CMK (cell line): ENCODE data around the gene LAMC3.

Source experiments
- DNase-seq: peaks from one replicate; pipeline ENCODE4 v3.0.0-alpha.2; 2010; ENCODE audit warnings: low read depth

Gene LAMC3

GRCh38 chr9:131121346-131121745 lies 112.4 kb downstream of the LAMC3 start:
- no peak for DNase-seq

- no peak for DNase-seq
Observed at GRCh38 chr9:131122158-131122557, 113.2 kb downstream of the LAMC3 start.

- no peak for DNase-seq
Observed at GRCh38 chr9:131125038-131125287, 116.0 kb downstream of the LAMC3 start.

- peak; percentile 71 for DNase-seq
Observed at GRCh38 chr9:131125288-131126058, 116.5 kb downstream of the LAMC3 start, which contains the start of gene NUP214. Gene NUP214 (plus strand): TSS chr9:131125586. CDS start chr9:131125705, 119 bp downstream.

- DNase-seq = no peak
Observed at GRCh38 chr9:131126059-131126426, 117.1 kb downstream of the LAMC3 start.

- DNase-seq = no peak
Observed at GRCh38 chr9:131129183-131129582, 120.2 kb downstream of the LAMC3 start.

- no peak for DNase-seq
Observed at GRCh38 chr9:131138676-131139075, 129.7 kb downstream of the LAMC3 start.

- no peak for DNase-seq
Observed at GRCh38 chr9:131140112-131140511, 131.1 kb downstream of the LAMC3 start.

- no peak for DNase-seq
Observed at GRCh38 chr9:131140550-131140949, 131.6 kb downstream of the LAMC3 start.

GRCh38 chr9:131142160-131142559 lies 133.2 kb downstream of the LAMC3 start:
- DNase-seq = no peak
